ENCODE data around the gene NOS2. TPM values are rescaled to one million over a fixed set of nuclear protein-coding genes. Genes with fewer than 3 reads are reported as not detected.

Gene NOS2
- total RNA-seq, 2 donors from 2014 or later = 11.6 to 48.3 TPM

GRCh38 chr17:27798376-27798775, 2.0 kb downstream of the NOS2 start:
- ATAC-seq (no peak), DNase-seq (no peak)
- intact Hi-C loops (cut with DNase I, micrococcal nuclease) = no loop called here

GRCh38 chr17:27797390-27798091, 2.8 kb downstream of the NOS2 start:
- peak; percentile 44 to 61 for DNase-seq
- intact Hi-C loops (cut with DNase I, micrococcal nuclease) = no loop called here
- ATAC-seq = peak; percentile 66

GRCh38 chr17:27793906-27794569, 6.3 kb downstream of the NOS2 start:
- DNase-seq (no peak), ATAC-seq (peak; percentile 44)
- intact Hi-C loops (cut with DNase I, micrococcal nuclease) = no loop called here

DNA sequence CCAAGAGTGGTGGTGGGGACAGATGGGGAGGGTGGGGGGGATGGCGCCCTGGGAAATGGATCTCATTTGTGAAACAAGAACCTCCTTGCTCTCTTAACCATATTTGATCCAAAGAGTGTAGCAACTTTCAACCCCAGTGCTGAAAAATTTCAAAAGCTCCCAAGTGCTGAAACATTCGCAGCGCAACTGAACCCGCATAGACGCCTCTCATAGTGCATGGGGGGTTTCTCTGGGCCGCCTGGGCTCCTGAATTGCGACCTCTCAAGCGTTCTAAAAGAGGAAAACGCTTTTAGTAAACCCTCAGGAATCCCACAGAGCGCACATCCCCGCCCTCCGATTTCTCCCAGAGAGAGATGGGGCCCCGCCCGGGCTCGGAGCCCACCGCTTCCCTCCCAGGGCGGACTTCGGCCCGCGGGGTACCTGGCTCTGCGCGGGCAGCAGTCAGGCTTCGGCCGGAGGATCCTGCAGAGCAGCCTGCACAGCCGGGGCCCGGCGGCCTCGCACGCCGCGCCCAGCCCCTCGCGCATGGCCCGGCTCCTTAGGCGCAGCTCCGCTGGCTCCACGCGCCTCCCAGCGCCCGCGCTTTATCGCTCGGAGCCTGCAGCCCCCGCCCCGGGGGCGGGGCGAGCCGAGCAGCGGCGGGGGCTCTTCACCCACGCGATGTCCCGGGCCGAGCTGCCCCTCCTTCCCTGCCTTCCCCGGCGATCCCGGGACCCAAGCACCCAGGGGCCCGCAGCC, 7.0 kb downstream of the NOS2 start:
- DNase-seq (peak in 1 of 2 donors; percentile 29), ATAC-seq (peak; percentile 39)
- intact Hi-C loops (cut with DNase I, micrococcal nuclease) = no loop called here

- intact Hi-C loops (cut with DNase I, micrococcal nuclease) = no loop called here
- DNase-seq (no peak), ATAC-seq (no peak)
Measured at GRCh38 chr17:27792095-27792494, 8.2 kb downstream of the NOS2 start.

GRCh38 chr17:27788919-27789318, 11.4 kb downstream of the NOS2 start:
- intact Hi-C loops (cut with DNase I, micrococcal nuclease) = no loop called here
- ATAC-seq = no peak
- DNase-seq = no peak

GRCh38 chr17:27783440-27784350, 16.6 kb downstream of the NOS2 start:
- no peak for DNase-seq
- intact Hi-C loops (cut with DNase I, micrococcal nuclease) = no loop called here
- ATAC-seq = no peak

- intact Hi-C loops (cut with DNase I, micrococcal nuclease) = no loop called here
- ATAC-seq (no peak), DNase-seq (no peak)
Measured at GRCh38 chr17:27782791-27783206, 17.5 kb downstream of the NOS2 start.

DNA sequence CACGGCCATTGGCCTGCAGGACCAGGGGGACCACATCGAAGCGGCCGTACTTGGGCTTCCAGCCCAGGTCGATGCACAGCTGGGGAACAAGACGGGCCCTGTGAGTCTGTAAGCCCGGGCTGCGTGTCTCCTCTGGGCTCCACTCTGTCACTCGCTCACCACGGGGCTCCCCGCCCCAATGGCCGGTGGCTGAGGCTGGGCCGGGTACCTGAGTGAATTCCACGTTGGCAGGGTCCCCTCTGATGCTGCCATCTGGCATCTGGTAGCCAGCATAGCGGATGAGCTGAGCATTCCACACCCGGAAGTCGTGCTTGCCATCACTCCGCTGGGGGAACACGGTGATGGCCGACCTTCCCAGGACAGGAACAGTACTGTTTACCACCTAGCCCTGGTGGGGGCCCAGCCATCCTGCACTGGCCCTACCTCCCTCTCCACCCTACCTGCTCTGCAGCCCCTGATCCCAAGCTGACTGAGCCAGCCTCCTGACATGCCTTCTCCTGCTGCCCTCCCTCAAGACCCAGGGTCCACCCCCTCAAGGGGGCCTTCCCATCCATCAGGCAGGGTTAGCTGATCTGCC, 19.4 kb downstream of the NOS2 start:
- no peak for DNase-seq
- intact Hi-C loops (cut with DNase I, micrococcal nuclease) = no loop called here
- no peak for ATAC-seq

- DNase-seq = no peak
- no peak for ATAC-seq
- intact Hi-C loops (cut with DNase I, micrococcal nuclease) = no loop called here
Measured at GRCh38 chr17:27780092-27780827, 20.1 kb downstream of the NOS2 start.

DNA sequence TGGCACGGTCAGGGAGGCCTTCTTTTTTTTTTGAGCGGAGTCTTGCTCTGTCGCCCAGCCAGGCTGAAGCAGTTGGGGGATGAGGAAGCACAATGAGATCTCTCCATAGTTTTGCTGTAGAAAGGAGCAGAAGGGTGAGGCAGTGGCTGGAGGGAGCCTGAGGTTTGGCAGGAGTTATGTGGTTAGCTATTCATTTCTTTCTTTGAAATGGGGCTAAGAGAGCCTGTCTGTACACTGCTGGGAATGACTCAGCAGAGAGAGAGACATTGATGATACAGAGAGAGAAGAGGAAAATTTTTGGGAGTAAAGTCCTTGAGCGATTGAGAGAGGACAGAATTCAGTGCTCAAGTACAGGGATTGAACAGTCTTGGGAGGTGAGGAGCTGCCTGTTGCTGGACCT, 22.1 kb downstream of the NOS2 start:
- intact Hi-C loops (cut with DNase I, micrococcal nuclease) = no loop called here
- DNase-seq = no peak
- no peak for ATAC-seq

GRCh38 chr17:27776882-27777624, 23.3 kb downstream of the NOS2 start:
- intact Hi-C loops (cut with DNase I, micrococcal nuclease) = no loop called here
- ATAC-seq = no peak

GRCh38 chr17:27771586-27771985, 28.7 kb downstream of the NOS2 start:
- ATAC-seq = no peak

More at GRCh38 chr17:27776882-27777624, 23.3 kb downstream of the NOS2 start:
- no peak for DNase-seq

DNA sequence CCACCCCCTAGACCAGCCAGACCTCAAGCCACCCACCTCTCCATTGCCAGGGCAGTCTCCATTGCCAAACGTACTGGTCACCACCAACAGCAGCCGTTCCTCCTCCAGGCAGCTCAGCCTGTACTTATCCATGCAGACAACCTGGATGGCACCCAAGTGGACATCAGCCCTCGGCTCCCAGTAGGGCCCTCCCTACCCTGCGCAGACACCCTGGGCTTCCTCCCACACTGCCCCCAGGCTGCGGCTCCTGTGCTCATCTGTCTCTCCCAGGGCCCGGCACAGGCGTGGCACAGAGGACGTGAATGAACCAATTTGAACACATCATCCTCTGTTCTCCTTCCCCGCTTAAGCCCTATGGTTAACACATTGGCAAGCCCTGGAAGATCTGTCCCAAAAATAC, 29.5 kb downstream of the NOS2 start:
- ATAC-seq = no peak
- intact Hi-C loops (cut with DNase I, micrococcal nuclease) = no loop called here
- DNase-seq = no peak

More at GRCh38 chr17:27771586-27771985, 28.7 kb downstream of the NOS2 start:
- intact Hi-C loops (cut with DNase I, micrococcal nuclease) = no loop called here
- no peak for DNase-seq

DNA sequence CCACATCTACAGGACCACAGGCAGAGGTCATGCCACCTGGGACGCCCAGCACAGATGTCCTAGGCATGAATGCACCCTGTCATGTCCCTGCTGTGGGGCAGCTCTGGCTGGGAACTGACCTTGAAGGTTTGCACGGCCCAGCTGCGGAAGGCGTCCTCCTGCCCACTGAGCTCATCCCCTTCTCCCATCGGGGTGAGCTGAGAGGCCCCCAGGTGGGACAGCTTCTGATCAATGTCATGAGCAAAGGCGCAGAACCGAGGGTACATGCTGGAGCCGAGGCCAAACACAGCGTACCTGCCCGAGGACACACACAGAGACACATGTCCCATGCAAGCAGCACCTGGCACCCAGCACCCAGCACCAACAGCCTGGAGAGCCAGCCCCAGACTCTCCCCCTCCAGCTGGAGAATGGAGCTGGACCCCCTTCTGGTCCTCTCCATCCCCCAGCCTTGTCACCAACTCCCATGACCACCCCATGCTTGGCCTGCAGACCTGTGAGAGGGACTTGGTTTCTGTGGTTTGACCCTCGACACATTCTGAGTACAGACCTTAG, 31.4 kb downstream of the NOS2 start:
- ATAC-seq (no peak), DNase-seq (no peak)
- intact Hi-C loops (cut with DNase I, micrococcal nuclease) = no loop called here

DNA sequence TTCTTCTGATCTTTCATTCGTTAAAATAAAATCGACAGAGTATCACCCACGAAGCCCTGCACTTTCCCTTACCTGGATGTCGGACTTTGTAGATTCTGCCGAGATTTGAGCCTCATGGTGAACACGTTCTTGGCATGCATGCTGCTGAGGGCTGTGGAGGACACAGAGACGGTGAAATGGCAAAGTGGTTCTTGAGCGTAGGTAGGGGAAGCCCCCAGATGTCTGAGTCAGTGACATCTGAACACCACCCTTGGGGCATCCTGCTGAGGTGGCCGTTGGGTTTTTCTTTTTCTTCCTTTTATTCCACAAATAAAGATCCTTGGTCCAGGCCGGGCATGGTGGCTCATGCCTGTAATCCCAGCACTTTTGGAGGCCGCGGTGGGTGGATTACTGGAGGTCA, 33.9 kb downstream of the NOS2 start:
- ATAC-seq (no peak), DNase-seq (no peak)
- intact Hi-C loops (cut with DNase I, micrococcal nuclease) = no loop called here

GRCh38 chr17:27765353-27765752, 35.0 kb downstream of the NOS2 start:
- no peak for ATAC-seq
- no peak for DNase-seq
- intact Hi-C loops (cut with DNase I, micrococcal nuclease) = no loop called here
